ENCODE measurements around the gene AMMECR1.

The AMMECR1 gene

GRCh38 chrX:110301194-110301593, 16.7 kb downstream of the AMMECR1 start:
- Mint-ChIP-seq H3K27ac (no peak overlapping the region), H3K4me1 (ENCODE audit: low read depth) (peaks cover 4% of the 10 kb centered on the region), H3K4me3 (no peak overlapping the region), H3K36me3 (ENCODE audit: low read depth) (peaks cover 13% of the 10 kb centered on the region), H3K9me3 (peaks cover 11% of the 10 kb centered on the region), H3K27me3 (ENCODE audit: low read depth) (no peaks in the 10 kb centered on the region)
- no peak for DNase-seq (ENCODE audit: low spot score)

- Mint-ChIP-seq H3K9me3 (peaks cover 11% of the 10 kb centered on the region), H3K27me3 (ENCODE audit: low read depth) (no peaks in the 10 kb centered on the region), H3K4me3 (no peak overlapping the region), H3K4me1 (ENCODE audit: low read depth) (no peaks in the 10 kb centered on the region), H3K36me3 (ENCODE audit: low read depth) (peaks cover 7% of the 10 kb centered on the region), H3K27ac (no peak overlapping the region)
- DNase-seq (ENCODE audit: low spot score), result no peak
Observed at GRCh38 chrX:110294087-110294486, 23.8 kb downstream of the AMMECR1 start.

GRCh38 chrX:110293658-110294057, 24.2 kb downstream of the AMMECR1 start:
- Mint-ChIP-seq H3K9me3 (peaks cover 11% of the 10 kb centered on the region), H3K4me1 (ENCODE audit: low read depth) (no peaks in the 10 kb centered on the region), H3K27me3 (ENCODE audit: low read depth) (no peaks in the 10 kb centered on the region), H3K27ac (no peak overlapping the region), H3K4me3 (no peak overlapping the region), H3K36me3 (ENCODE audit: low read depth) (peaks cover 7% of the 10 kb centered on the region)
- DNase-seq (ENCODE audit: low spot score), result no peak

DNA sequence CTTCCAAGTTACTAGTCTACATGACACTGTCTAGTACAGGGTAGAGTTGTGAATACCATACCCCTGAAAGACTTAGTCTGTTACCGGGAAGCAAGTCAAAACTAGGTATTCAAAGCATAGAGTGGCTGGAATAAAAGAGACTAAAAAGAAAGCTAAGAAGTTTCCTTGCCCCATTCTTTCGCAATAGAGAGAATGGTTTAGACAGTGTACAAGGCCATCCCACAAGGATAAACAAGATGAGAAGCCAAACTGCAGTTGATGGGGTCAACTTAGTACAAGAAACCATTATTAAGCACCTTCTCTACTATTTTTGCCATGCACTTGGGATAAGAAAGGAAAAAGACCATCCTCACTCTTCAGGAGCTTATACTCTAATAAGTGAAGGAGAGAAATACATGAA, 30.3 kb downstream of the AMMECR1 start:
- Mint-ChIP-seq H3K36me3 (ENCODE audit: low read depth) (peaks cover 6% of the 10 kb centered on the region), H3K27me3 (ENCODE audit: low read depth) (no peaks in the 10 kb centered on the region), H3K4me1 (ENCODE audit: low read depth) (peaks cover 2% of the 10 kb centered on the region), H3K9me3 (no peaks in the 10 kb centered on the region), H3K27ac (no peak overlapping the region), H3K4me3 (no peak overlapping the region)
- DNase-seq (ENCODE audit: low spot score), result no peak

DNA sequence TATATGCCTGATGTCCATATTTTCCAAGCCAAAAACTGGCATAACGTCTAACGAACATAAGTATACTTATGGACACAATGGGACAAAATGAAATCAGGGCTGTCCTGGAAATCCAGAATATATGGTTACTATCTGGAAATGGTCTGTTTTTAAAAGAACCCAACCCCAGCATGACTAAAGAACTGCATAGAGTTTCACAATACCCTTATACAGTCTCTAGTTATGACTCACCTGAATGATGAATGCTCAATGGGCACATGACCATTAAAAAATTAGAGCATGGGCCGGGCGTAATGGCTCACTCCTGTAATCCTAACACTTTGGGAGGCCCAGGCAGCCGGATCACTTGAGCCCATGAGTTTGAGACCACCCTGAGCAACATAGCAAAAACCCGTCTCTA, 31.8 kb downstream of the AMMECR1 start:
- DNase-seq (ENCODE audit: low spot score), result no peak
- Mint-ChIP-seq H3K36me3 (ENCODE audit: low read depth) (peaks cover 9% of the 10 kb centered on the region), H3K27me3 (ENCODE audit: low read depth) (no peaks in the 10 kb centered on the region), H3K9me3 (no peaks in the 10 kb centered on the region), H3K4me3 (no peak overlapping the region), H3K27ac (no peak overlapping the region), H3K4me1 (ENCODE audit: low read depth) (peaks cover 2% of the 10 kb centered on the region)

DNA sequence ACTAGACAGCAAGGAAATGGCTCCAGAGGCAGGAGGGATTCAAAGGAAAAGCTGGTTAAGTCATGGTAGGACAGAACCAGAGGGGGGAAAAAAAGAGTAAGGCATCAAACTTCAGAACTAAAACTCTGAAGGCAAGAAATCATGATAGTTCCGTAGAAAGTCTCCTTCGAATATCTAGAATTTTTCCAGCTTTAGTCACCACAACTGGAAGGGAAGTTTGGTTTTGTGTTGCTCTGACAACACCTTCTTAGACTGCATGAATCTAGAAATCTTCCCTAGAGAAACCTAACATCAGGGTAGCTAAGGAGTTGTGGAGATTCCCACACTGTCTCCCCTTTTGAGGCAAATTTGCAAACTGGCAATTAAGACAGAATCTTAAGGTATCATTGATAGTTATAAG, 33.7 kb downstream of the AMMECR1 start:
- Mint-ChIP-seq H3K27ac (no peak overlapping the region), H3K9me3 (no peaks in the 10 kb centered on the region), H3K4me1 (ENCODE audit: low read depth) (peaks cover 2% of the 10 kb centered on the region), H3K4me3 (no peak overlapping the region), H3K36me3 (ENCODE audit: low read depth) (peaks cover 7% of the 10 kb centered on the region), H3K27me3 (ENCODE audit: low read depth) (no peaks in the 10 kb centered on the region)
- DNase-seq (ENCODE audit: low spot score), result no peak

DNA sequence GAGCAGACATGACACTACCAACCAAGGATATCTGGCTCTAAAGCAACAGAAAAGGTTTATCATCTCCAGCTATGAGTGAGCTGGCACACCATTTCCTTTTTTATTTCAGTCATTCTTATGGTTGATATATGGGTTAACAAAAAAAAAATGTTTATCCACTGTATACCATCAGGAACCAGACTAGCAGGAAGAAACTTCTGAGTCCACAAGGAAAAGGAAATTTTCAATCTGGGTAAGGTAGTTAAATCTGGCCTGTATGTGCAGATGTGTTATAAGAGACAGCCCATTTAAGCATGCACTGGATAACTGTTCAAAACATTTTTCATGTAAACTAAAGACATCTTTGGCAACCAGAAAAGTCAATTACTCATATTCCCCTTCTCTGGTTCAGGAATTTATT, 35.0 kb downstream of the AMMECR1 start:
- peaks cover 4% of the 10 kb centered on the region for H3K4me1 Mint-ChIP-seq (ENCODE audit: low read depth)
- no peaks in the 10 kb centered on the region for H3K27me3 Mint-ChIP-seq (ENCODE audit: low read depth)
- no peak overlapping the region for H3K4me3 Mint-ChIP-seq
- peaks cover 7% of the 10 kb centered on the region for H3K36me3 Mint-ChIP-seq (ENCODE audit: low read depth)
- H3K9me3 Mint-ChIP-seq, result no peaks in the 10 kb centered on the region
- DNase-seq (ENCODE audit: low spot score), result no peak
- no peak overlapping the region for H3K27ac Mint-ChIP-seq

- H3K36me3 Mint-ChIP-seq (ENCODE audit: low read depth), result peaks cover 5% of the 10 kb centered on the region
- H3K27me3 Mint-ChIP-seq (ENCODE audit: low read depth), result no peaks in the 10 kb centered on the region
- no peak overlapping the region for H3K4me3 Mint-ChIP-seq
- DNase-seq (ENCODE audit: low spot score), result no peak
- no peak overlapping the region for H3K27ac Mint-ChIP-seq
- H3K9me3 Mint-ChIP-seq, result no peaks in the 10 kb centered on the region
- H3K4me1 Mint-ChIP-seq (ENCODE audit: low read depth), result peaks cover 2% of the 10 kb centered on the region
Observed at GRCh38 chrX:110281377-110281776, 36.5 kb downstream of the AMMECR1 start.

- Mint-ChIP-seq H3K4me1 (ENCODE audit: low read depth) (peaks cover 2% of the 10 kb centered on the region), H3K27me3 (ENCODE audit: low read depth) (no peaks in the 10 kb centered on the region), H3K36me3 (ENCODE audit: low read depth) (peaks cover 8% of the 10 kb centered on the region), H3K27ac (no peak overlapping the region), H3K9me3 (peaks cover 4% of the 10 kb centered on the region), H3K4me3 (no peak overlapping the region)
- DNase-seq (ENCODE audit: low spot score), result no peak
Observed at GRCh38 chrX:110280954-110281353, 36.9 kb downstream of the AMMECR1 start.

DNA sequence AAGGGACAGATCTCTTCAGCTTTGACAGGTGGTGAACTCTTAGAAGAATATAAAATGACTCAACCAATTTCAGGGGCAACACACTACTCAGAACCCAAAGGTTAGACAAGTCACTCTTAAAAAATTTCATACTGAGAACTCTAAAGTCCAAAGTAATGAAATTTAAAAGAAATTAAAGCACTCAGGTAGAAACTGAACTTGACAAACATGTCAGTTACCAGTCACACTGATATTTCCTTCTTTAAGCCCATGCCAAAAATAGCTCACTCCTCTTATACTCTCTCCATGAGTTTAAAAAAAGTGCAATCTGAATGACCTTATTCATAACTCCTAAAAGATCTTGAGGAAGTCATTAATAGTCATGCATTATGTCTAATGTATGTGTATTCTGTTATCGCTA, 40.3 kb downstream of the AMMECR1 start:
- peaks cover 7% of the 10 kb centered on the region for H3K9me3 Mint-ChIP-seq
- no peak for DNase-seq (ENCODE audit: low spot score)
- H3K4me3 Mint-ChIP-seq, result no peak overlapping the region
- no peaks in the 10 kb centered on the region for H3K27me3 Mint-ChIP-seq (ENCODE audit: low read depth)
- H3K36me3 Mint-ChIP-seq (ENCODE audit: low read depth), result peaks cover 7% of the 10 kb centered on the region
- H3K4me1 Mint-ChIP-seq (ENCODE audit: low read depth), result peaks cover 2% of the 10 kb centered on the region
- H3K27ac Mint-ChIP-seq, result no peak overlapping the region

GRCh38 chrX:110276778-110277177, 41.1 kb downstream of the AMMECR1 start:
- peaks cover 7% of the 10 kb centered on the region for H3K9me3 Mint-ChIP-seq
- H3K4me1 Mint-ChIP-seq (ENCODE audit: low read depth), result peaks cover 2% of the 10 kb centered on the region

GRCh38 chrX:110268886-110269285, 49.0 kb downstream of the AMMECR1 start:
- DNase-seq (ENCODE audit: low spot score), result no peak
- Mint-ChIP-seq H3K27ac (peak overlapping the region; percentile 41), H3K4me3 (peak overlapping the region; percentile 84), H3K4me1 (ENCODE audit: low read depth) (peaks cover 25% of the 10 kb centered on the region), H3K36me3 (ENCODE audit: low read depth) (peaks cover 9% of the 10 kb centered on the region), H3K9me3 (peaks cover 7% of the 10 kb centered on the region), H3K27me3 (ENCODE audit: low read depth) (no peaks in the 10 kb centered on the region)

More at GRCh38 chrX:110276778-110277177, 41.1 kb downstream of the AMMECR1 start:
- DNase-seq (ENCODE audit: low spot score), result no peak
- Mint-ChIP-seq H3K27ac (no peak overlapping the region), H3K4me3 (no peak overlapping the region), H3K36me3 (ENCODE audit: low read depth) (peaks cover 4% of the 10 kb centered on the region), H3K27me3 (ENCODE audit: low read depth) (no peaks in the 10 kb centered on the region)

DNA sequence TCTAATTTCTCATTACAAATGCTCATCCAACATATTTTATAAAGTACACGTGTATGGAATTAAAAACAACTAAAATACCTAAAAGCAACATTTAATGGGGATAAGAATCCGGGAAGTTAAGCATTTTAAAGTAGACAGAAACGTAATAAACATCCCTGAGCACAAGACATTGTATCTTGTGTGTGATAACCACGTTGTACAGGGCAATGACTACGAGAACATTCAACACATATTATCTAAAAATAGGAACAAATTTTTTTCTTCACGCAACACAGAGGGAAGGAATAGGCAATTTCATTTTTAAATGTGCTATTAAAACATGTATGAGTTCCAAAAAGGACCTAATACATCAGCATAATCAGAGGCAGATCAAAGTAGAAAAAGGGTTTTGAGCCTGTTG, 49.5 kb downstream of the AMMECR1 start:
- peak overlapping the region; percentile 84 for H3K4me3 Mint-ChIP-seq
- H3K36me3 Mint-ChIP-seq (ENCODE audit: low read depth), result peaks cover 9% of the 10 kb centered on the region
- H3K4me1 Mint-ChIP-seq (ENCODE audit: low read depth), result peaks cover 25% of the 10 kb centered on the region
- H3K9me3 Mint-ChIP-seq, result peaks cover 7% of the 10 kb centered on the region
- H3K27me3 Mint-ChIP-seq (ENCODE audit: low read depth), result no peaks in the 10 kb centered on the region
- H3K27ac Mint-ChIP-seq, result peak overlapping the region; percentile 87
- no peak for DNase-seq (ENCODE audit: low spot score)

- peaks cover 9% of the 10 kb centered on the region for H3K36me3 Mint-ChIP-seq (ENCODE audit: low read depth)
- no peak for DNase-seq (ENCODE audit: low spot score)
- H3K4me1 Mint-ChIP-seq (ENCODE audit: low read depth), result peaks cover 25% of the 10 kb centered on the region
- H3K9me3 Mint-ChIP-seq, result peaks cover 7% of the 10 kb centered on the region
- H3K4me3 Mint-ChIP-seq, result peak overlapping the region; percentile 84
- H3K27me3 Mint-ChIP-seq (ENCODE audit: low read depth), result no peaks in the 10 kb centered on the region
- peak overlapping the region; percentile 87 for H3K27ac Mint-ChIP-seq
Observed at GRCh38 chrX:110267874-110268273, 50.0 kb downstream of the AMMECR1 start.

- no peak overlapping the region for H3K4me3 Mint-ChIP-seq
- peaks cover 26% of the 10 kb centered on the region for H3K4me1 Mint-ChIP-seq (ENCODE audit: low read depth)
- DNase-seq (ENCODE audit: low spot score), result no peak
- H3K9me3 Mint-ChIP-seq, result peaks cover 7% of the 10 kb centered on the region
- H3K27ac Mint-ChIP-seq, result no peak overlapping the region
- H3K36me3 Mint-ChIP-seq (ENCODE audit: low read depth), result peaks cover 14% of the 10 kb centered on the region
- no peaks in the 10 kb centered on the region for H3K27me3 Mint-ChIP-seq (ENCODE audit: low read depth)
Observed at GRCh38 chrX:110265661-110266060, 52.2 kb downstream of the AMMECR1 start.

All from T-helper 2 cell treated with Interferon-gamma antibody and Interleukin-4, amounts not matched to agents 5 μg/mL and 100 μg/mL, for 36 hours (primary cell).